Activated CD4-positive, alpha-beta T cell treated with anti-CD3 and anti-CD28 coated beads, Interleukin-2, amount 50 U/mL, for 48 hours (primary cell): Measurements from ENCODE around the gene SEMA4A.
"Not testable (repeated sequence)": the region's sequence is repeated elsewhere in the genome, so short reads cannot be mapped to it uniquely, and the experiment has no call there.

Source experiments
- DNase-seq, 2 experiments: peaks; one replicate each; pipeline ENCODE4 v3.0.0-alpha.2; 2020

The SEMA4A gene

GRCh38 chr1:156153362-156153761 is at the start of gene SEMA4A:
SEMA4A (plus strand) TSS chr1:156153585; CDS start chr1:156154579, 994 bp downstream.
- no peak for DNase-seq

GRCh38 chr1:156104065-156104810 is 49.1 kb upstream of the SEMA4A start:
- DNase-seq: peak; percentile 52 to 63

GRCh38 chr1:156104861-156105832 is 48.2 kb upstream of the SEMA4A start:
- no peak for DNase-seq

GRCh38 chr1:156106624-156107488 is 46.5 kb upstream of the SEMA4A start:
- no peak for DNase-seq

GRCh38 chr1:156108057-156108456 is 45.3 kb upstream of the SEMA4A start:
- no peak for DNase-seq

GRCh38 chr1:156108664-156109241 is 44.6 kb upstream of the SEMA4A start:
- DNase-seq: no peak

- DNase-seq: no peak
These were observed 43.1 kb upstream of the SEMA4A start for GRCh38 chr1:156110252-156110651.

GRCh38 chr1:156111355-156111962 is 41.9 kb upstream of the SEMA4A start:
- DNase-seq: no peak

GRCh38 chr1:156112276-156113137 is 40.9 kb upstream of the SEMA4A start:
- DNase-seq: no peak

- DNase-seq: no peak
These were observed 40.0 kb upstream of the SEMA4A start for GRCh38 chr1:156113282-156113950.

GRCh38 chr1:156114101-156114918 is 39.1 kb upstream of the SEMA4A start, which contains the start of gene LMNA:
LMNA (plus strand) TSS chr1:156114711; CDS start chr1:156114919, 208 bp downstream.
- peak; percentile 82 to 88 for DNase-seq

- no peak for DNase-seq
These were observed 38.4 kb upstream of the SEMA4A start for GRCh38 chr1:156114919-156115513.

- DNase-seq: no peak
These were observed 37.6 kb upstream of the SEMA4A start for GRCh38 chr1:156115514-156116374.

GRCh38 chr1:156116731-156117130 is 36.7 kb upstream of the SEMA4A start:
- DNase-seq: not testable (repeated sequence)

GRCh38 chr1:156117414-156118176 is 35.8 kb upstream of the SEMA4A start:
- DNase-seq: no peak

- DNase-seq: no peak
These were observed 35.1 kb upstream of the SEMA4A start for GRCh38 chr1:156118177-156118868.
